ENCODE data around the gene MCF2L. TPM values are rescaled to one million over a fixed set of nuclear protein-coding genes. Genes with fewer than 3 reads are reported as not detected.

Gene MCF2L
- total and polyA plus RNA-seq, 2 experiments from 2014 or later: 27.6 to 38.6 TPM

DNA sequence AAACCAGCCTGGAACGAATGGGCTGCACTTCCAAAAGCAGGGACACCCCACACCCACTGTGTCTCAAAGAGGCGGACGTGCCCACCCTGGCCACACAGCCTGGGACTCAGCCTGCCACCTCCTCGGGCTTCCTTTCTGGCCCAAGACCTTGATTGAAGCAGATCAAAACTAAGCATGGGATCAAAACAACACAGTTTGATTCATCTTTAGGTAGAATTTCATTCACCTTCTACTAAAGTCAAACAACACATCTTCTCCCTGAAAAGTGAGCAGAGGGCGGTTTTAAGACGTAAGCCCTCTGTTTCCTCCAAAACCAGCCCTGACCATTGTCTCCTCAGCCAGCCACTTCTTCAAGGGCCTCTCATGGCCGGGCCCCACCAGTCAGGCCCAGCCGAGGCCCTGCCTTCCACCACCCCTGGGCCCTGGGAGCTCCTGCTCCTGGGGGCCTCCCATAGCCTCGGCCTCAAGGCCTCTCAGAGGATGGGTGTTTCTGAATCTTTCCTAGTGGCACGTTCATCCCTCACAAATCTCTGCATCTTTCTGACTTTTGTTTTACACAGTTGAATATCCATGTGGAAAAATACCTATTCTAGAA, 147.3 kb downstream of the MCF2L start:
- Histone ChIP-seq H3K4me3 (no peak overlapping the region), H3K4me1 (ENCODE audit: low read depth) (no peaks in the 10 kb centered on the region), H3K9me3 (ENCODE audit: low read depth) (no peaks in the 10 kb centered on the region), H3K36me3 (no peaks in the 10 kb centered on the region), H3K27ac (no peak overlapping the region), H3K27me3 (peaks cover 95% of the 10 kb centered on the region)
- no peak for DNase-seq (ENCODE audit: low read depth in 1 of 2, low spot score in 1 of 2)
- TF ChIP-seq, protein P1, sequence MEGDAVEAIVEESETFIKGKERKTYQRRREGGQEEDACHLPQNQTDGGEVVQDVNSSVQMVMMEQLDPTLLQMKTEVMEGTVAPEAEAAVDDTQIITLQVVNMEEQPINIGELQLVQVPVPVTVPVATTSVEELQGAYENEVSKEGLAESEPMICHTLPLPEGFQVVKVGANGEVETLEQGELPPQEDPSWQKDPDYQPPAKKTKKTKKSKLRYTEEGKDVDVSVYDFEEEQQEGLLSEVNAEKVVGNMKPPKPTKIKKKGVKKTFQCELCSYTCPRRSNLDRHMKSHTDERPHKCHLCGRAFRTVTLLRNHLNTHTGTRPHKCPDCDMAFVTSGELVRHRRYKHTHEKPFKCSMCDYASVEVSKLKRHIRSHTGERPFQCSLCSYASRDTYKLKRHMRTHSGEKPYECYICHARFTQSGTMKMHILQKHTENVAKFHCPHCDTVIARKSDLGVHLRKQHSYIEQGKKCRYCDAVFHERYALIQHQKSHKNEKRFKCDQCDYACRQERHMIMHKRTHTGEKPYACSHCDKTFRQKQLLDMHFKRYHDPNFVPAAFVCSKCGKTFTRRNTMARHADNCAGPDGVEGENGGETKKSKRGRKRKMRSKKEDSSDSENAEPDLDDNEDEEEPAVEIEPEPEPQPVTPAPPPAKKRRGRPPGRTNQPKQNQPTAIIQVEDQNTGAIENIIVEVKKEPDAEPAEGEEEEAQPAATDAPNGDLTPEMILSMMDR (IDR thresholded peaks at IDR 0.05; ENCODE audit: low read depth, low read length): no peak

DNA sequence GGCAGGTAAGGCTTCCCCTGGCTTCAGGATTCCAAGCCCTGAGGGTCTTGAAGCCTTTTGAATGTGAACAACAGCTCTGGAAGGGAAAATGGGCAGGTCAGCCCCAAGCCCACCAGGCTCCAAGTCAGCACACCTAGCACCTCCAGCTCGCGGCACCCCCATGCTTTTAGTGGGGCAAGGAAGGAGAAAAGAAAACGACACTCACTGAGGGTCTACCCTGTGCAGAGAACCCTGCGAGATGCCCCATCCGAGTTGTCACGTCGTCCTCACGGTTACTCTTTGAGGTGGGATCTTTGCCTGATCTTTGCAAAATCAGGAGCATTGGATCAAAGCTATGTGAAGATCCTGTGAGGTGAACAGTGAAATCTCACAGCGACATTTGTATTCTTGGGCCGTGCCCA, 147.9 kb downstream of the MCF2L start:
- Histone ChIP-seq H3K9me3 (ENCODE audit: low read depth) (no peaks in the 10 kb centered on the region), H3K27ac (no peak overlapping the region), H3K36me3 (no peaks in the 10 kb centered on the region), H3K4me1 (ENCODE audit: low read depth) (no peaks in the 10 kb centered on the region), H3K27me3 (peaks cover 95% of the 10 kb centered on the region), H3K4me3 (no peak overlapping the region)
- TF ChIP-seq, protein P1 (IDR thresholded peaks at IDR 0.05; ENCODE audit: low read depth, low read length): no peak
- DNase-seq (ENCODE audit: low read depth in 1 of 2, low spot score in 1 of 2): no peak

DNA sequence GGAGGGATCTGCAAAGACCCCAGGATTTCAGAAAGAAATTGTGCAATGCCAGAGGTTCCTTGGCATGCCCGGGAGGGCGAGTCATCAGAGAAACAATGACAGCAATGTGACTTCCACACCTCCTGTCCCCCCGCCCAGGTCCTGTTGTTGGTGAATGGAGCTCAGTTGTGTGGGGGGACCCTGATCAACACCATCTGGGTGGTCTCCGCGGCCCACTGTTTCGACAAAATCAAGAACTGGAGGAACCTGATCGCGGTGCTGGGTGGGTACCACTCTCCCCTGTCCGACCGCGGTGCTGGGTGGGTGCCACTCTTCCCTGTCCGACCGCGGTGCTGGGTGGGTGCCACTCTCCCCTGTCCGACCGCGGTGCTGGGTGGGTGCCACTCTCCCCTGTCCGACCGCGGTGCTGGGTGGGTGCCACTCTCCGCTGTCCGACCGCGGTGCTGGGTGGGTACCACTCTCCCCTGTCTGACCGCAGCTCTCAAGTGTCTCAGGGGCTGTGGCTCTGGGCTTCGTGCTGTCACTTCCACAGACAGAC, 148.4 kb downstream of the MCF2L start:
- H3K4me3 ChIP-seq: no peak overlapping the region
- H3K36me3 ChIP-seq: no peaks in the 10 kb centered on the region
- no peak for DNase-seq (ENCODE audit: low read depth in 1 of 2, low spot score in 1 of 2)
- TF ChIP-seq, protein P1 (IDR thresholded peaks at IDR 0.05; ENCODE audit: low read depth, low read length): no peak
- H3K9me3 ChIP-seq (ENCODE audit: low read depth): no peaks in the 10 kb centered on the region
- H3K27me3 ChIP-seq: peaks cover 90% of the 10 kb centered on the region
- no peak overlapping the region for H3K27ac ChIP-seq
- H3K4me1 ChIP-seq (ENCODE audit: low read depth): peaks cover 2% of the 10 kb centered on the region

DNA sequence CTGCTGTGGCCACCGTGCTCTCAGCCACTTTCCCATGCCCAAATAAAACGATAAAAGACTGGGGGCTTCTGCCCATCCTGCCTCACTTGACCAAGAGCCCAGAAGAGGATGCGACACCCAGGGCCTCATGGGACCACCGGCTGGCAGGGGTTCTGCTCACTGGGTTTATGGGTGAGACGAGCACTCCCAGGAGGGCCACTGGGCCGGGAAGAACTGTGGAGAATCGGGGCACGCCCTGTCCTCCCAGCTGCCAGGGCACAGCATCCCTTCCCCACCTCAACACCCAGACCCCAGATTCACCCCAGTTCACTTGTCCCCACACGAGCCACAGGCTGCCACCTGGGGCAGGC, 148.9 kb downstream of the MCF2L start:
- DNase-seq (ENCODE audit: low read depth in 1 of 2, low spot score in 1 of 2): no peak
- H3K9me3 ChIP-seq (ENCODE audit: low read depth): no peaks in the 10 kb centered on the region
- H3K36me3 ChIP-seq: no peaks in the 10 kb centered on the region
- peaks cover 85% of the 10 kb centered on the region for H3K27me3 ChIP-seq
- H3K4me1 ChIP-seq (ENCODE audit: low read depth): peaks cover 7% of the 10 kb centered on the region
- no peak overlapping the region for H3K27ac ChIP-seq
- no peak overlapping the region for H3K4me3 ChIP-seq
- TF ChIP-seq, protein P1 (IDR thresholded peaks at IDR 0.05; ENCODE audit: low read depth, low read length): no peak

DNA sequence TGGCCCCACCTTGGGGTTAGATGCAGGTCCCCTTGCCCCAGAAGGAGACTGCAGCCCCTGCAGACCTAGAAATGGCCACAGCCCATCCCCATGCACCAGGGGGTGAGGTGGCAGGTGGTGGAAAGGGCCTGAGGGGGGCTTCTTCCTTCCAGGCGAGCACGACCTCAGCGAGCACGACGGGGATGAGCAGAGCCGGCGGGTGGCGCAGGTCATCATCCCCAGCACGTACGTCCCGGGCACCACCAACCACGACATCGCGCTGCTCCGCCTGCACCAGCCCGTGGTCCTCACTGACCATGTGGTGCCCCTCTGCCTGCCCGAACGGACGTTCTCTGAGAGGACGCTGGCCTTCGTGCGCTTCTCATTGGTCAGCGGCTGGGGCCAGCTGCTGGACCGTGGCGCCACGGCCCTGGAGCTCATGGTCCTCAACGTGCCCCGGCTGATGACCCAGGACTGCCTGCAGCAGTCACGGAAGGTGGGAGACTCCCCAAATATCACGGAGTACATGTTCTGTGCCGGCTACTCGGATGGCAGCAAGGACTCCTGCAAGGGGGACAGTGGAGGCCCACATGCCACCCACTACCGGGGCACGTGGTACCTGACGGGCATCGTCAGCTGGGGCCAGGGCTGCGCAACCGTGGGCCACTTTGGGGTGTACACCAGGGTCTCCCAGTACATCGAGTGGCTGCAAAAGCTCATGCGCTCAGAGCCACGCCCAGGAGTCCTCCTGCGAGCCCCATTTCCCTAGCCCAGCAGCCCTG, 149.4 kb downstream of the MCF2L start:
- Histone ChIP-seq H3K4me1 (ENCODE audit: low read depth) (peaks cover 8% of the 10 kb centered on the region), H3K36me3 (no peaks in the 10 kb centered on the region), H3K9me3 (ENCODE audit: low read depth) (no peaks in the 10 kb centered on the region), H3K4me3 (no peak overlapping the region), H3K27me3 (peaks cover 80% of the 10 kb centered on the region), H3K27ac (no peak overlapping the region)
- no peak for DNase-seq (ENCODE audit: low read depth in 1 of 2, low spot score in 1 of 2)
- TF ChIP-seq, protein P1 (IDR thresholded peaks at IDR 0.05; ENCODE audit: low read depth, low read length): no peak
